ENCODE measurements around the gene MT1A. TPM values are rescaled to one million over a fixed set of nuclear protein-coding genes. Genes with fewer than 3 reads are reported as not detected.

Gene MT1A
- polyA plus RNA-seq, 1 of the 3 experiments (the other 2 are of a cell fraction) = 5.4 TPM

- TF ChIP-seq CTCF (IDR thresholded peaks at IDR 0.05) = no peak
- peak; percentile 74; the same call in 1 of the 2 replicates for TF ChIP-seq FOSL2 (IDR thresholded peaks at IDR 0.05; ENCODE audit: borderline replicate concordance, low read depth)
- no peak for TF ChIP-seq RXRA (IDR thresholded peaks at IDR 0.05; ENCODE audit: borderline replicate concordance, low read depth)
- no peak for TF ChIP-seq ZBTB33 (IDR thresholded peaks at IDR 0.05; ENCODE audit: borderline replicate concordance, low read depth)
- no peak for TF ChIP-seq RAD21 (IDR thresholded peaks at IDR 0.05; ENCODE audit: low read length)
- no peak for TF ChIP-seq EZH2phosphoT487 (IDR thresholded peaks at IDR 0.05; ENCODE audit: borderline replicate concordance, low read depth)
- TF ChIP-seq SMC3 (IDR thresholded peaks at IDR 0.05; ENCODE audit: low read depth, low read length) = no peak
- peak; percentile 87 for TF ChIP-seq MAX (IDR thresholded peaks at IDR 0.05; ENCODE audit: low read depth)
- no peak; a peak in 1 of 4 replicates for TF ChIP-seq EP300 (IDR thresholded peaks at IDR 0.05; ENCODE audit: borderline replicate concordance in 1 of 2, low read depth in 1 of 2, low read length in 1 of 2)
- TF ChIP-seq FOXJ3 (CRISPR knock-in tag; IDR thresholded peaks at IDR 0.05) = 0 out of 2 replicates have a peak, but pooled peaks have one; percentile 34
- no peak for TF ChIP-seq YY1 (IDR thresholded peaks at IDR 0.05; ENCODE audit: low read depth)
- TF ChIP-seq RFX5 (IDR thresholded peaks at IDR 0.05; ENCODE audit: low read length) = no peak
- no peak for TF ChIP-seq USF2 (IDR thresholded peaks at IDR 0.05; ENCODE audit: borderline replicate concordance, low read depth, low read length)
- TF ChIP-seq TCF12 (IDR thresholded peaks at IDR 0.05) = peak; percentile 40; the same call in 1 of the 2 replicates
- TF ChIP-seq MEF2A (IDR thresholded peaks at IDR 0.05; ENCODE audit: borderline replicate concordance, low read depth) = no peak
- TF ChIP-seq NRF1 (IDR thresholded peaks at IDR 0.05; ENCODE audit: low read depth, low read length) = no peak; the same call in 1 of the 2 replicates
- TF ChIP-seq RCOR1 (IDR thresholded peaks at IDR 0.05; ENCODE audit: low read length) = peak; percentile 66
- TF ChIP-seq IRF3 (IDR thresholded peaks at IDR 0.05; ENCODE audit: low read depth, low read length) = no peak
- peak; percentile 38; the same call in 1 of the 2 replicates for TF ChIP-seq NFIC (IDR thresholded peaks at IDR 0.05; ENCODE audit: borderline replicate concordance)
Observed at GRCh38 chr16:56608043-56608875, 30.2 kb upstream of the MT1A start, which contains the start of gene MT2A (continued).

All from SK-N-SH (cell line).